HCT116 (cell line): ENCODE results near the gene GFOD2. TPM values are rescaled to one million over a fixed set of nuclear protein-coding genes. Genes with fewer than 3 reads are reported as not detected.

Source experiments
- ATAC-seq: fragments of 200-7000 bp; cut with Tn5 transposase; 2 replicates; pipeline ENCODE4 v1.9.1; 2020; ENCODE audit warnings: mild to moderate bottlenecking, moderate library complexity
- BruUV-seq: library from RNA; stranded (reverse); fragments of 400-500 nt; replicated peaks from 2 replicates; lab custom pipeline; 2021; lab: Mats Ljungman, UMichigan
- CTCF ChIA-PET: fragments of 300-600 bp; sonication (Branson Sonifier 250); formaldehyde crosslinking; loops from one replicate; lab custom pipeline; 2021; ENCODE audit warnings: antibody characterized with exemption; lab: Charles Lee
- POLR2A ChIA-PET: fragments of 300-600, 350-600 bp; sonication (Branson Sonifier 250); formaldehyde crosslinking; loops from one replicate; lab custom pipeline; 2021; ENCODE audit warnings: antibody characterized with exemption; lab: Charles Lee
- RAD21 ChIA-PET, 2 experiments: fragments of 300-600 bp; sonication (Branson Sonifier 250); formaldehyde crosslinking; loops; one replicate each; lab custom pipeline; 2023; ENCODE audit warnings: low total read pairs in 2 of 2; ENCODE audit not compliant: uncharacterized antibody in 2 of 2, unreplicated experiment in 2 of 2, low non-redundant PET in 1 of 2; lab: Charles Lee
- DNase-seq: peaks from one replicate; pipeline ENCODE4 v3.0.0-alpha.2; 2010; ENCODE audit warnings: low read depth, low spot score
- H2AFZ ChIP-seq: fragments of 200-600 bp; shearing (Covaris generic), sonication (generic); 2 replicates; pipeline ENCODE4 v1.6.1; 2017; ENCODE audit warnings: low read depth, mixed run types, mixed read lengths, antibody characterized with exemption, low read length; ENCODE audit not compliant: poor library complexity, severe bottlenecking
- H3K27ac ChIP-seq: 2 replicates; pipeline ENCODE4 v1.5.1; 2012; ENCODE audit warnings: low read depth, low read length
- H3K27me3 ChIP-seq: fragments of 200-600 bp; sonication (generic); 2 replicates; pipeline ENCODE4 v1.6.1; 2016; ENCODE audit warnings: mixed run types, low read length, mixed read lengths; ENCODE audit not compliant: insufficient read depth
- H3K36me3 ChIP-seq, 2 experiments: fragments of 200-500 bp in 1 of 2; fragments of 200-600 bp in 1 of 2; sonication (Bioruptor generic) in 1 of 2; sonication (generic) in 1 of 2; 2 replicates each; pipeline versions ENCODE4 v1.5.1 to v1.6.1; 2014 to 2016; ENCODE audit warnings: low read length in 2 of 2, inconsistent platforms in 1 of 2, mixed read lengths in 1 of 2, mixed run types in 1 of 2; ENCODE audit not compliant: insufficient read depth in 2 of 2, control insufficient read depth in 1 of 2
- H3K4me1 ChIP-seq, 2 experiments: fragments of 200-600 bp in 1 of 2; sonication (generic) in 1 of 2; 2 replicates each; pipeline versions ENCODE4 v1.5.1 to v1.6.1; 2012 to 2017; ENCODE audit warnings: low read length in 2 of 2, inconsistent platforms in 1 of 2, mild to moderate bottlenecking in 1 of 2, mixed read lengths in 1 of 2, mixed run types in 1 of 2, moderate library complexity in 1 of 2; ENCODE audit not compliant: insufficient read depth in 2 of 2, control insufficient read depth in 1 of 2
- H3K4me2 ChIP-seq: fragments of 200-600 bp; sonication (generic); 2 replicates; pipeline ENCODE4 v1.6.1; 2017; ENCODE audit warnings: mixed run types, low read length, mixed read lengths
- H3K4me3 ChIP-seq, 2 experiments: fragments of 200-600 bp in 1 of 2; sonication (generic) in 1 of 2; replicated peaks in 1 of 2; 2 replicates each; pipeline ENCODE4 v1.5.1; 2011 to 2016; ENCODE audit warnings: low read length in 2 of 2, control low read depth in 1 of 2, low read depth in 1 of 2, mild to moderate bottlenecking in 1 of 2, mixed read lengths in 1 of 2, mixed run types in 1 of 2
- H3K79me2 ChIP-seq: fragments of 200-600 bp; sonication (generic); 2 replicates; pipeline ENCODE4 v1.6.1; 2017; ENCODE audit warnings: mild to moderate bottlenecking, mixed run types, low read length, moderate library complexity, mixed read lengths; ENCODE audit not compliant: insufficient read depth
- H3K9ac ChIP-seq: fragments of 200-600 bp; sonication (generic); 2 replicates; pipeline ENCODE4 v1.6.1; 2016; ENCODE audit warnings: low read length, mixed read lengths
- H3K9me2 ChIP-seq: fragments of 200-600 bp; sonication (generic), shearing (Covaris generic); 2 replicates; pipeline ENCODE4 v1.6.1; 2017; ENCODE audit warnings: mixed run types, mild to moderate bottlenecking, moderate library complexity; ENCODE audit not compliant: insufficient read depth
- H3K9me3 ChIP-seq, 2 experiments: fragments of 200-500 bp in 1 of 2; fragments of 200-600 bp in 1 of 2; sonication (Bioruptor generic) in 1 of 2; sonication (generic) in 1 of 2; 2 replicates each; pipeline ENCODE4 v1.6.1; 2014 to 2017; ENCODE audit warnings: low read length in 2 of 2, mixed read lengths in 2 of 2, inconsistent platforms in 1 of 2, low read depth in 1 of 2, mild to moderate bottlenecking in 1 of 2, mixed run types in 1 of 2, moderate library complexity in 1 of 2; ENCODE audit not compliant: control insufficient read depth in 1 of 2, insufficient read depth in 1 of 2
- H4K20me1 ChIP-seq: fragments of 200-600 bp; sonication (generic), shearing (Covaris generic); 2 replicates; pipeline ENCODE4 v1.6.1; 2017; ENCODE audit warnings: mixed run types, mild to moderate bottlenecking, moderate library complexity; ENCODE audit not compliant: insufficient read depth
- CEBPB ChIP-seq: IDR thresholded peaks from 2 replicates; pipeline ENCODE4 v1.6.1; 2012; ENCODE audit warnings: low read depth
- ELF1 ChIP-seq: IDR thresholded peaks from 2 replicates; pipeline ENCODE4 v1.6.1; 2012; ENCODE audit warnings: low read depth, borderline replicate concordance
- FOSL1 ChIP-seq: IDR thresholded peaks from 2 replicates; pipeline ENCODE4 v1.6.1; 2012; ENCODE audit warnings: low read depth
- POLR2A ChIP-seq: IDR thresholded peaks from 2 replicates; pipeline ENCODE4 v1.7.0; 2011; ENCODE audit warnings: borderline replicate concordance; ENCODE audit not compliant: insufficient read depth, insufficient read length; ENCODE audit errors: extremely low read depth
- POLR2AphosphoS5 ChIP-seq: IDR thresholded peaks from 2 replicates; pipeline ENCODE4 v1.6.1; 2011; ENCODE audit warnings: mild to moderate bottlenecking, low read depth, low read length, moderate library complexity
- ZBTB33 ChIP-seq: IDR thresholded peaks from 2 replicates; pipeline ENCODE4 v1.6.1; 2011; ENCODE audit warnings: mild to moderate bottlenecking, low read length, moderate library complexity; ENCODE audit not compliant: insufficient replicate concordance; ENCODE audit errors: extremely low read depth
- intact Hi-C: fragments of 100-400 bp; cut with micrococcal nuclease; formaldehyde crosslinking; loops from 2 replicates; pipeline ENCODE4 v1.10.0; 2022
- total RNA-seq: library from RNA; stranded (reverse); gene quantifications from one replicate; pipeline ENCODE4 v1.2.1, GENCODE V29; 2021; ENCODE audit not compliant: unreplicated experiment

The GFOD2 gene
- total RNA-seq, 1 experiment from 2014 or later = 17.4 TPM

GRCh38 chr16:67719778-67720144 lies 645 bp upstream of the GFOD2 start:
- ChIA-PET CTCF (interaction anchor here (0.7 to 1.3 kb wide), 5 partner anchors 10 to 199 kb away, joined by 3 to 6 read pairs (median 3); no protein-coding TSS in a partner anchor), POLR2A (interaction anchor here (0.8 kb wide), 2 partner anchors 87 to 216 kb away, joined by 3 read pairs; partner anchors contain the start of genes RANBP10 and TSNAXIP1), RAD21 (no interaction called here)
- peak overlapping the region; percentile 55 for H3K27ac ChIP-seq
- peak overlapping the region; percentile 85 for H3K4me2 ChIP-seq
- H3K27me3 ChIP-seq = no peaks in the 10 kb centered on the region
- intact Hi-C loops = no loop called here
- DNase-seq (no peak), ATAC-seq (peak; percentile 49)
- no peaks in the 10 kb centered on the region for H3K9me3 ChIP-seq
- TSS peak; percentile 97 for BruUV-seq
- H3K79me2 ChIP-seq = peaks cover 41% of the 10 kb centered on the region
- peak overlapping the region; percentile 84 to 96 for H3K4me3 ChIP-seq
- peaks cover 7 to 19% of the 10 kb centered on the region in 2 experiments; a peak in 3 of 4 replicates for H3K4me1 ChIP-seq
- H2AFZ ChIP-seq = no peak overlapping the region
- peak overlapping the region; percentile 88 for H3K9ac ChIP-seq
- no peaks in the 10 kb centered on the region for H4K20me1 ChIP-seq
- peaks cover 2 to 5% of the 10 kb centered on the region in 2 experiments; a peak in 1 of 4 replicates for H3K36me3 ChIP-seq
- TF ChIP-seq POLR2AphosphoS5 (no peak), ZBTB33 (no peak)
- H3K9me2 ChIP-seq = no peaks in the 10 kb centered on the region

- H2AFZ ChIP-seq = no peak overlapping the region
- H3K4me2 ChIP-seq = peak overlapping the region; percentile 85
- CTCF ChIA-PET = interaction anchor here (0.9 to 1.0 kb wide), 2 partner anchors 97 to 98 kb away, joined by 3 read pairs; no protein-coding TSS in a partner anchor
- H3K4me1 ChIP-seq = peaks cover 7 to 19% of the 10 kb centered on the region in 2 experiments; a peak in 3 of 4 replicates
- POLR2A ChIA-PET = interaction anchor here (0.6 kb wide), 1 partner anchor 58 kb away, joined by 3 read pairs; no protein-coding TSS in a partner anchor
- ATAC-seq = peak; percentile 13
- no peaks in the 10 kb centered on the region for H3K9me3 ChIP-seq
- peak overlapping the region; percentile 88 for H3K9ac ChIP-seq
- BruUV-seq = no TSS peak
- peaks cover 50% of the 10 kb centered on the region for H3K79me2 ChIP-seq
- peaks cover 2 to 5% of the 10 kb centered on the region in 2 experiments; a peak in 1 of 4 replicates for H3K36me3 ChIP-seq
- H3K9me2 ChIP-seq = no peaks in the 10 kb centered on the region
- RAD21 ChIA-PET = no interaction called here
- DNase-seq = no peak
- intact Hi-C loops = no loop called here
- no peak for TF ChIP-seq ELF1
- TF ChIP-seq FOSL1 = no peak
- no peak for TF ChIP-seq POLR2A
- TF ChIP-seq CEBPB = no peak
- TF ChIP-seq, all 23 proteins: peak for 0
- Histone ChIP-seq H3K4me3 (peak overlapping the region; percentile 84 to 96), H3K27me3 (no peaks in the 10 kb centered on the region), H3K27ac (peak overlapping the region; percentile 55; the same call in 1 of the 2 replicates), H4K20me1 (no peaks in the 10 kb centered on the region)
These were observed 458 bp downstream of the GFOD2 start for GRCh38 chr16:67718668-67719047.
